ENCODE results near the gene EN1.

The EN1 gene

GRCh38 chr2:118810766-118811165 is 36.7 kb downstream of the EN1 start:
- Histone ChIP-seq H3K36me3 (ENCODE audit: control insufficient read depth, insufficient read depth, low read length) (no peaks in the 10 kb centered on the region), H3K9me3 (ENCODE audit: control insufficient read depth, low read length) (no peaks in the 10 kb centered on the region), H3K79me2 (no peaks in the 10 kb centered on the region), H3K27ac (no peak overlapping the region), H3K4me3 (ENCODE audit: low read depth, low read length) (no peak overlapping the region), H3K27me3 (ENCODE audit: control insufficient read depth, insufficient read depth, low read length) (no peaks in the 10 kb centered on the region), H2AFZ (no peak overlapping the region), H3K9ac (no peak overlapping the region), H3K4me1 (no peaks in the 10 kb centered on the region), H3K4me2 (ENCODE audit: low read length) (no peak overlapping the region)
- TF ChIP-seq CTCF (IDR thresholded peaks at IDR 0.05), result no peak

GRCh38 chr2:118808429-118808809 is 39.0 kb downstream of the EN1 start:
- Histone ChIP-seq H3K36me3 (ENCODE audit: control insufficient read depth, insufficient read depth, low read length) (no peaks in the 10 kb centered on the region), H3K4me2 (ENCODE audit: low read length) (no peak overlapping the region), H3K4me3 (ENCODE audit: low read depth, low read length) (no peak overlapping the region), H3K27me3 (ENCODE audit: control insufficient read depth, insufficient read depth, low read length) (no peaks in the 10 kb centered on the region), H3K79me2 (no peaks in the 10 kb centered on the region), H3K9ac (no peak overlapping the region), H2AFZ (no peak overlapping the region), H3K27ac (no peak overlapping the region), H3K4me1 (no peaks in the 10 kb centered on the region), H3K9me3 (ENCODE audit: control insufficient read depth, low read length) (no peaks in the 10 kb centered on the region)
- TF ChIP-seq CTCF (IDR thresholded peaks at IDR 0.05), result no peak

DNA sequence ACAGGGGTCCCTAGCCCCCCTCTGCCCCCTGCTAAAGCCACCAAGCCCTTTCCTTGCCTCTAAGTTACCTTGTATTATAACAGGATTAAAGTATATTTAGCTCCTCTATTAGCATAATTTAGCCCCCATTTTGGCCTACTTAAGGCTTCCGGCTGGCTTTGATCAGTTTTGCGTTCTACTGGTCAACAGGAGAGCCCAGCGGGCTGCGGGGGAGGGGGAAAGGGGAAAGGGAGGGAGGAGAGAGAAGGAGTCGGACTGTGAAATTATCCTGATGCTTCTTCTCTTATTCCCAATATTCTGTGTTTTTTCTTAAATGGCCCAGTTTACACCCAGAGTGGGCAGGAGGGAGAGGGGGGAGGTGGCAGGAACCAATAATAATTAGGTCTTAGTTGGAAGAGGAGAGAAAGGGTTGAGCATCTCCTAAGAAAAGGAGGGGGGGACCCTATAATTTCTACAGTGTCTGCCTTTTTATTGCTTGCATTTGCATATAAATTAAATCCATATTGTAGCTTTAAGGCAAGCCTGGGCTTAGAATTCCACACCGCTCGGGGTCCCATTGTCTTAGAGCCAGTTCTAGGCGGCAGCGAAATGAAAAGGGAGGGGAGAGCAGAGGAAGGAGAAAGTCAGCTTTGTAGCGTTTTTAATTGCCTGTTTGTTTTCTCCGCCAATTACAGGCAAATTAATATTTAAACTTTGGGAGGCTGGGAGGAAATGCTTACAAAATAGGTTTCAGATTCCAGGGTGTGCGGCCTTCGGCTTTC is 39.6 kb downstream of the EN1 start:
- no peaks in the 10 kb centered on the region for H3K4me1 ChIP-seq
- no peaks in the 10 kb centered on the region for H3K9me3 ChIP-seq (ENCODE audit: control insufficient read depth, low read length)
- H3K4me3 ChIP-seq (ENCODE audit: low read depth, low read length), result no peak overlapping the region
- H2AFZ ChIP-seq, result no peak overlapping the region
- no peak overlapping the region for H3K27ac ChIP-seq
- no peaks in the 10 kb centered on the region for H3K27me3 ChIP-seq (ENCODE audit: control insufficient read depth, insufficient read depth, low read length)
- no peaks in the 10 kb centered on the region for H3K79me2 ChIP-seq
- H3K9ac ChIP-seq, result no peak overlapping the region
- H3K4me2 ChIP-seq (ENCODE audit: low read length), result no peak overlapping the region
- H3K36me3 ChIP-seq (ENCODE audit: control insufficient read depth, insufficient read depth, low read length), result no peaks in the 10 kb centered on the region
- TF ChIP-seq CTCF (IDR thresholded peaks at IDR 0.05), result no peak

DNA sequence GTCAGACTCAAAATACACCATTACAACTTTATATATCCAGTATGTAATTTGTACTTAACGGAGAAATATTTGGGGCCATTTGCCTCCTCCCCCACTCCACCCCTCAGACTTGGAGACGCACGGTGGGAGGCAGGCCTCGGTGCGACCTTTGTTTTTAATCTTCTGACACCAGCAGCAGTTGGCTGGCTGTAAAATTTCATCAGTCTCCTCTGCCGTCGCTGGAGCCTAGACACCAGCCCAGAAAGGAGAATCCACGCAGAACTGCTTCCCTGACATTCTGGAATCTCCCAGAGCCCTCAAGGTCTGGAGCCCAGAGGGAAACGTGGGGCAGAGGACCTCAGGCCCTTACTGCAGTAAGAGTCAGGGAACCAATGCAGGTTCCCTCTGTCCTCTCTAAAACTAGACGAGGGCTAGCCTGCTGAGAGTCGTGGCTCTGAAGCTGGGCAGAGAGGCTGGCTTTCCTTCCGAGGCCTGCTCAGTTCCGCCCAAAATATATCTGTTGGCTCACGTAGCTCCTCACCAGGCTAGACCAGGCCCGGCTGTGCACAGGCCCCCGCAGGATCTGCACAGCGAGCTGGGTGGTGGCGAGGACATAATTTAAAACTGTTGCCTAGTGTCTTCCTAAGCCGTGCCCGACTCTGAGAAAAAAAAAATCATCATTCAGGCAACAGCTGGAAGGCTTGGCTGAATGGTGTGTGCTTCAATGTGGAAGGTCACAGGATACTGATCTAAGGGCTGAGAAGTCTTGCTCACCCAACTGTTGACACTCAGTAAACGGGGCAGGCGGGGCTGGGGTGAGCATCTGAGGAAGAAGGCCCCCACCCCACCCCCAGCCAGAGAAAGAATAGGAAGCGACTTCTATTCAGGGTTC is 40.4 kb downstream of the EN1 start:
- TF ChIP-seq CTCF (IDR thresholded peaks at IDR 0.05), result no peak
- H3K27me3 ChIP-seq (ENCODE audit: control insufficient read depth, insufficient read depth, low read length), result no peaks in the 10 kb centered on the region

More for the DNA sequence above, 40.4 kb downstream of the EN1 start:
- Histone ChIP-seq H3K27ac (no peak overlapping the region), H2AFZ (no peak overlapping the region), H3K9me3 (ENCODE audit: control insufficient read depth, low read length) (no peaks in the 10 kb centered on the region), H3K4me1 (no peaks in the 10 kb centered on the region), H3K36me3 (ENCODE audit: control insufficient read depth, insufficient read depth, low read length) (no peaks in the 10 kb centered on the region), H3K79me2 (no peaks in the 10 kb centered on the region), H3K9ac (no peak overlapping the region), H3K4me2 (ENCODE audit: low read length) (no peak overlapping the region), H3K4me3 (ENCODE audit: low read depth, low read length) (no peak overlapping the region)
